Dermis blood vessel endothelial cell (primary cell): ENCODE measurements around the gene MSH2. TPM values are rescaled to one million over a fixed set of nuclear protein-coding genes. Genes with fewer than 3 reads are reported as not detected.
"Not testable (repeated sequence)": the region's sequence is repeated elsewhere in the genome, so short reads cannot be mapped to it uniquely, and the experiment has no call there.

ENCODE experiments used
- DNase-seq: peaks from one replicate; pipeline ENCODE4 v3.0.0; 2010
- total RNA-seq: library from RNA; depleted of rRNA; stranded (reverse); fragments of >200 nt; gene quantifications from 2 replicates; pipeline ENCODE4 v1.2.3, GENCODE V29; 2014

Gene MSH2
- total RNA-seq: 37.3 and 50.6 TPM in 2 replicates

- DNase-seq: peak; percentile 96
These were observed at the start of gene MSH2 for GRCh38 chr2:47402805-47403608. Gene MSH2 (plus strand): TSS chr2:47403156. CDS start chr2:47403192, 36 bp downstream.

- peak; percentile 77 for DNase-seq
These were observed 48.7 kb upstream of the MSH2 start for GRCh38 chr2:47354013-47354847.

GRCh38 chr2:47354848-47355204 is 48.1 kb upstream of the MSH2 start:
- no peak for DNase-seq

DNA sequence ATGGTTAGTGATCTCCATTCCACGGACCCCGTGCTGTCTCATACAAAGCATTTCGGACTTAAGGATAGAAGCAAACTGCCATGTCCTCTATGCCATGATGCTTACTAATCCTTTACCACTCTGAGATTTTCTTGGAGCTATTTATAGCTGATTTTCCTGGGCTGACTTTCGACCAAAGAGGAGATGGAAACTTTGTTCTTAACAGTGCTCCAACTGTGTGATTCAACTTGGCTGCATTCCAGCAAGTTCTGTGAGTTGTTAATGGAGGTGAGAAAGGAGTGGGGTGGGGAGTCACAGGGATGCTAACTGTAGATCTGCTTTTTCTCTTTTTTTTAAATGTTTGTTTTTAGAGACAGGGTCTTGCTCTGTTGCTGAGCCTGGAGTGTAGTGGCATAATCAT is 45.5 kb upstream of the MSH2 start:
- peak; percentile 75 for DNase-seq

DNA sequence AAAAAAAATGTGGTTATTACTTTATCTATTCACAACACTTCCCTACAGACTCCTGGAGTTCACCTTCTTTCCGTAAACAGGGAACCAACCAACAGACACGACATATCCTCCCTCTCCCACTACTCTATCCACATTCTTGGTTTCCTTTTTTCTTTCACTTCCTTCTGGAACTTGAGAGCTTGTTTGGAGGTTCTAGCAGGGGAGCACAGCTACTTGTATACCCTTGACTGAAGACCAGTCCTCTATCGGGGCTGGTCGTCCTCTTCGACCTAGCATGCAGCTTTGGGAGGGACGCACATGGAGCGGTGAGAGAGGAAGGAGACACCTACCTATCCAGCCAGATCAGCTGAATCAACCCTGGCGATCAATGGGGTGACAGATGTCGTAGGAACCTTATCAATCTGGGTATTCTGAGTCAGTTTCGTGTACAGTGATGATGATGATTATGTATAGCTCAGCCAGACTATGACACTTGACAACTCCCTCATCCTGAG is 43.5 kb upstream of the MSH2 start:
- no peak for DNase-seq

- no peak for DNase-seq
These were observed 42.7 kb upstream of the MSH2 start for GRCh38 chr2:47360283-47360682.

GRCh38 chr2:47360927-47361326 is 42.0 kb upstream of the MSH2 start:
- no peak for DNase-seq

DNA sequence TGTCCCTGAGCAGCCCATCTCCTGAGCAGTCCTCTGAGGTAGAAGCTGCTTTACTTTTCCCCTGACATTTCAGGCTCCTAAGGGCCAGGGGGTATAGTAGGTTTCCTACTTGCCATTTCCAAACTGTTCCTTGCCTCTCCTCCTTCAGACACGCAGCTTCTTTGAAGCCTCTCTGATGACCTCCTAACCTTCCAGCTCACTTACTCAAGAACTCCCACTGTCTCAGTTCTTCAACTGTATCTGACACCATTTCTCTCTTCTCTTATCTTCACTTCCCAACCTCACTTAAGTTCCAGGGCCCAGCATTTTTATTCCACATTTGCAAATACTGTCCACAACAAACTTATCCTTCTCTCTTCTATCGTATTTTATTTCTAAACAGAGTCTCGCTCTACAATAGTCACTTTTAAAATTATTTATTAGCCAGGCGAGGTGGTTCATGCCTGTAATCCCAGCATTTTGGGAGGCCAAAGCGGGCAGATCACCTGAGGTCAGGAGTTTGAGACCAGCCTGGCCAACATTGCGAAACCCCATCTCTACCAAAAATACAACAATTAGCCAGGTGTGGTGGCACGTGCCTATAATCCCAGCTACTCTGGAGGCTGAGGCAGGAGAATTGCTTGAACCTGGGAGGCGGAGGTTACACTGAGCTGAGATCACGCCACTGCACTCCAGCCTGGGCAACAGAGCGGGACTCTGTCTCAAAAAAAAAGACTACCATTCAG is 41.3 kb upstream of the MSH2 start:
- DNase-seq: not testable (repeated sequence)

DNA sequence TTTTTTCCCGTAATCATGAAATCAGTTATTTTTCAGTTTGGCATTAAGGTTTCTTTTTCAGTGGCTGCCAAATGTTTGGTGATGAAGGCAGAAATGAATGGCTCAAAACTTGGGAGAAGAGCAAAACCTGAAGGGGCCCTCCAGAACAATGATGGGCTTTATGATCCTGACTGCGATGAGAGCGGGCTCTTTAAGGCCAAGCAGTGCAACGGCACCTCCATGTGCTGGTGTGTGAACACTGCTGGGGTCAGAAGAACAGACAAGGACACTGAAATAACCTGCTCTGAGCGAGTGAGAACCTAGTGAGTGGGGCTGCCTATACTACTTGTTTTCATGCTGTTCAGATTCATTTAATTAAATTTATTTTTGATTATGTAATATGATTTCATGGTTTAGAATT is 29.2 kb upstream of the MSH2 start:
- DNase-seq: no peak

- DNase-seq: no peak
These were observed 27.6 kb upstream of the MSH2 start for GRCh38 chr2:47375307-47375706.

- DNase-seq: no peak
These were observed 23.6 kb upstream of the MSH2 start for GRCh38 chr2:47379384-47379783.

DNA sequence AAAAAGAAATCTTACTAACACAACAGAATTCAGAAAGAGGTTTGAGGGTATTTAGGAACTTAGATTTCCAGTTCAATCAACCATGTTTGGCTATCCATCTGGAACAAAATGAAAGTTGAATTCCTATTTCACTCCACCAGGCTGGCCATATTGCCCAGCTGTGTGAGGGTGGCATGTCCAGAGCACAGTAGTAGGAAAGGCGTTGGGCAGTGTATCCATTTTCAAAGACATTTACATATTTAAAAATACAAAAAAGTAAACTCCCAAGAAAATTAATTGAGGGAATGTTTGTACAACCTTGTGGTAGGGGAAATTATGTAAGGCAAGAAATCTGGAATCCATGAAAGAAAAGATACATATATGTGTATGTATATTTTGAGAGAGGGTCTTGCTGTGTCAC is 21.5 kb upstream of the MSH2 start:
- DNase-seq: no peak

DNA sequence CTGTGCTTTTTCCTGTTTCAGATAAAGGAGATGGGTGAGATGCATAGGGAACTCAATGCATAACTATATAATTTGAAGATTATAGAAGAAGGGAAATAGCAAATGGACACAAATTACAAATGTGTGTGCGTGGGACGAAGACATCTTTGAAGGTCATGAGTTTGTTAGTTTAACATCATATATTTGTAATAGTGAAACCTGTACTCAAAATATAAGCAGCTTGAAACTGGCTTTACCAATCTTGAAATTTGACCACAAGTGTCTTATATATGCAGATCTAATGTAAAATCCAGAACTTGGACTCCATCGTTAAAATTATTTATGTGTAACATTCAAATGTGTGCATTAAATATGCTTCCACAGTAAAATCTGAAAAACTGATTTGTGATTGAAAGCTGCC is 16.4 kb upstream of the MSH2 start:
- no peak for DNase-seq

GRCh38 chr2:47388888-47389287 is 14.1 kb upstream of the MSH2 start:
- no peak for DNase-seq

DNA sequence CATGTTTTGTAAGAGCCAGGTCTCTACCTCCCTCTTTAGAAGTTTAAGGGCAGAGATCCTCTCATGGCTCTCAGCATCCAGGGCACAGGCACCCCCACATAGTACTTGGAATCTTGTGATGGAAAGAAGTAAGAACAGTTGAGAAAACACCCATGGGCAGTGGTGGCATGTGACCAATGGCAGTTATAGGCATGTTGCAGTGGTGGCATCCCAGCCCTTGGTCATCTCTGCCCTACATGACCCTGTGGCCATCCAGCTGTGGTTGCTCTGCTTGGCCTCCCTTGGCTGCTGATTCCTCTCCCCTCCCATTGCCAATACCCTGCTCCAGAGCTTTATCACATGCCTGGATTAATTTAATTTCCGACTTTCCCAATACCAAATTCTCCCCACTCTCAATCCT is 13.3 kb upstream of the MSH2 start:
- DNase-seq: no peak

GRCh38 chr2:47401789-47402554 is 984 bp upstream of the MSH2 start:
- no peak for DNase-seq

DNA sequence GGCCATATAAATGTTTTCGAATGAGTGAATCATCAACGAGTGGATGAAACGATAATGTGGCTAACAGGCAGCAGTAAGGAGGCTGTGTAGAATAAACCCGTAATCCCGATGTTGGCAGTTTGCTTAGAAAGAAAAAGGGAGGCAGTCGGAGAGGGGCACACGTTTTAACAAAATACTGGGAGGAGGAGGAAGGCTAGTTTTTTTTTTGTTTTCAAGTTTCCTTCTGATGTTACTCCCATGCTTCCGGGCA is 476 bp upstream of the MSH2 start:
- peak; percentile 43 for DNase-seq

- no peak for DNase-seq
These were observed 745 bp downstream of the MSH2 start for GRCh38 chr2:47403609-47404193.

DNA sequence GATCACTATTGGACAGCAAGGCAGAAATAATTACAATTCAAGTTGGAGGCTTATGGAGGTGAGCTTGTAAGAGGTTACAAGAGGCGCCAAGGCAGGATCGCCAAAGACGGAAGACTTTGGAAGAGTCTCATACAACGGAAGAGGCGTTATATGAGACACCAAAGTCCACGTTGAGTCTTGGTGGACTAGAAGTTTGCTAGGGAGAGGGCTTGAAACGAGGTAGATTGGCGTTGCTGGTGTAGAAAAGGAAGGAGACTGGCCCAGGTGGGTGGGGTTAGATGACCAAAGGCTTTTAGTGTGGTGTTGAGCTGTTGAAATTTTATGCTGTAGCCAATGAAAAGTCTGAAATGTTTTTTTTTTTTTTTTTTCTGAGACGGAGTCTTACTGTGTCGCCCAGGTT is 1.4 kb downstream of the MSH2 start:
- no peak for DNase-seq

DNA sequence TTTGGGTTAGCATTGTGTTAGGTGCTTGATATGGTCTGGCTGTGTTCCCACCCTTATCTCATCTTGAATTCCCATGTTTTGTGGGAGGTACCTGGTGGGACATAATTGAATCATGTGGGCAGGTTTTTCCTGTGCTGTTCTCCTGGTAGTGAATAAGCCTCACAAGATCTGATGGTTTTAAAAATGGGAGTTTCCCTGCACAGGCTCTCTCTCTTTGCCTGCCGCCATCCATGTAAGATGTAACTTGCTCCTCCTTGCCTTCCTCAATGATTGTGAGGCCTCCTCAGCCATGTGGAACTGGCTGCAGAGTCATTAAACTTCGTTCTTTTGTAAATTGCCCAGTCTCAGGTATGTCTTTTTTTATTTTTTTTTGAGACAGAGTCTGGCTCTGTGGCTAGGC is 2.8 kb downstream of the MSH2 start:
- peak; percentile 31 for DNase-seq

- not testable (repeated sequence) for DNase-seq
These were observed 3.8 kb downstream of the MSH2 start for GRCh38 chr2:47406649-47407330.

- DNase-seq: not testable (repeated sequence)
These were observed 5.0 kb downstream of the MSH2 start for GRCh38 chr2:47407976-47408375.
